NCI-H187 (cell line): ENCODE measurements around the gene IL2RA.
"Not testable (repeated sequence)": the region's sequence is repeated elsewhere in the genome, so short reads cannot be mapped to it uniquely, and the experiment has no call there.

Experiments
- DNase-seq, 2 experiments: peaks; one replicate each; lab custom pipeline; 2025; lab: John Stamatoyannopoulos, UW

IL2RA gene

GRCh38 chr10:6082496-6083395 is 20.6 kb upstream of the IL2RA start:
- no peak for DNase-seq

- DNase-seq = no peak
These were observed 18.3 kb upstream of the IL2RA start for GRCh38 chr10:6080417-6080973.

GRCh38 chr10:6079044-6079443 is 16.9 kb upstream of the IL2RA start:
- no peak for DNase-seq

- no peak for DNase-seq
These were observed 15.0 kb upstream of the IL2RA start for GRCh38 chr10:6077071-6077675.

GRCh38 chr10:6074489-6075301 is 12.5 kb upstream of the IL2RA start:
- DNase-seq = no peak

- DNase-seq = no peak
These were observed 10.2 kb upstream of the IL2RA start for GRCh38 chr10:6072215-6072934.

- DNase-seq = no peak
These were observed 9.3 kb upstream of the IL2RA start for GRCh38 chr10:6071181-6072175.

- no peak for DNase-seq
These were observed 8.5 kb upstream of the IL2RA start for GRCh38 chr10:6070660-6071059.

- no peak for DNase-seq
These were observed 7.1 kb upstream of the IL2RA start for GRCh38 chr10:6069081-6069931.

- no peak for DNase-seq
These were observed 6.3 kb upstream of the IL2RA start for GRCh38 chr10:6068422-6068821.

GRCh38 chr10:6068006-6068405 is 5.8 kb upstream of the IL2RA start:
- DNase-seq = no peak

- DNase-seq = no peak
These were observed 5.3 kb upstream of the IL2RA start for GRCh38 chr10:6067457-6067856.

- no peak for DNase-seq
These were observed 3.7 kb upstream of the IL2RA start for GRCh38 chr10:6065835-6066234.

GRCh38 chr10:6065406-6065805 is 3.2 kb upstream of the IL2RA start:
- DNase-seq = no peak

GRCh38 chr10:6064726-6065125 is 2.6 kb upstream of the IL2RA start:
- not testable (repeated sequence) for DNase-seq

GRCh38 chr10:6064119-6064518 is 2.0 kb upstream of the IL2RA start:
- no peak for DNase-seq

GRCh38 chr10:6061056-6061455 is 1.1 kb downstream of the IL2RA start:
- DNase-seq = no peak

GRCh38 chr10:6059506-6059905 is 2.7 kb downstream of the IL2RA start:
- DNase-seq = no peak

GRCh38 chr10:6058682-6059475 is 3.3 kb downstream of the IL2RA start:
- DNase-seq = no peak
